Mammary epithelial cell (primary cell): ENCODE results near the gene FBXO46.

Source experiments
- EZH2 ChIP-seq: IDR thresholded peaks from 2 replicates; pipeline ENCODE4 v1.6.1; 2012; ENCODE audit warnings: low read length, inconsistent platforms, borderline replicate concordance
- TF ChIP-seq, protein P1 (sequence below), 2 donors: IDR thresholded peaks in 1 of 2; conservative IDR thresholded peaks in 1 of 2; 2 replicates each; pipeline ENCODE4 v1.5.1; 2011 to 2012; ENCODE audit warnings: inconsistent platforms in 2 of 2, low read length in 2 of 2, mild to moderate bottlenecking in 2 of 2, control low read depth in 1 of 2, low read depth in 1 of 2; ENCODE audit not compliant: insufficient read depth in 1 of 2; ENCODE audit errors: extremely low read depth in 1 of 2

DNA sequence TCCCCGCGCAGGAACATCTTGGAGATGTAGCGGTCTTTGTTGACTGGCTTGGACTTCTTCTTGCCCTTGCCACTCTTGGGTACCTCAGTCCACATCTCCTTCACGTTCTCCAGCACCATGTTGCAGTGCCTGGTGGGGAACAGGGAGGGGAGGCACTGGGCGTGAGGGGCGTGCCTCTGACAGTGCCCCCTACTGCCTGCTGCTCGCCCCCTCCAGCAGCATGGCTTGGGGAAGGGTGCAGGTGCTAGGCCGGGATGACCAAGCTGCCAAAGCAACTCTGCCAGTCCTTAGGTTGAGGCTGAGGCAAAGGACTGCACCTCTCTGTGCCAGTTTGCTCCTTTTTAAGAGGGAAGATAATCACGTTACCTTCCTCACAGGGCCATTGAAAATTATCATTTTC is 43.1 kb downstream of the FBXO46 start:
- TF ChIP-seq, protein P1, sequence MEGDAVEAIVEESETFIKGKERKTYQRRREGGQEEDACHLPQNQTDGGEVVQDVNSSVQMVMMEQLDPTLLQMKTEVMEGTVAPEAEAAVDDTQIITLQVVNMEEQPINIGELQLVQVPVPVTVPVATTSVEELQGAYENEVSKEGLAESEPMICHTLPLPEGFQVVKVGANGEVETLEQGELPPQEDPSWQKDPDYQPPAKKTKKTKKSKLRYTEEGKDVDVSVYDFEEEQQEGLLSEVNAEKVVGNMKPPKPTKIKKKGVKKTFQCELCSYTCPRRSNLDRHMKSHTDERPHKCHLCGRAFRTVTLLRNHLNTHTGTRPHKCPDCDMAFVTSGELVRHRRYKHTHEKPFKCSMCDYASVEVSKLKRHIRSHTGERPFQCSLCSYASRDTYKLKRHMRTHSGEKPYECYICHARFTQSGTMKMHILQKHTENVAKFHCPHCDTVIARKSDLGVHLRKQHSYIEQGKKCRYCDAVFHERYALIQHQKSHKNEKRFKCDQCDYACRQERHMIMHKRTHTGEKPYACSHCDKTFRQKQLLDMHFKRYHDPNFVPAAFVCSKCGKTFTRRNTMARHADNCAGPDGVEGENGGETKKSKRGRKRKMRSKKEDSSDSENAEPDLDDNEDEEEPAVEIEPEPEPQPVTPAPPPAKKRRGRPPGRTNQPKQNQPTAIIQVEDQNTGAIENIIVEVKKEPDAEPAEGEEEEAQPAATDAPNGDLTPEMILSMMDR (conservative IDR thresholded peaks at IDR 0.05 in 1 of 2, IDR thresholded peaks at IDR 0.05 in 1 of 2; ENCODE audit: extremely low read depth in 1 of 2, insufficient read depth in 1 of 2, low read depth in 1 of 2, low read length in 2 of 2): no peak
- TF ChIP-seq EZH2: no peak
